SU-DHL-6 (cell line): Measurements from ENCODE around the gene COL27A1.

Experiments
- EZH2phosphoT487 ChIP-seq: fragments of 200-600 bp; sonication (generic), shearing (Covaris generic); conservative IDR thresholded peaks from 2 replicates; pipeline ENCODE4 v1.6.1; 2018; ENCODE audit warnings: mild to moderate bottlenecking, antibody characterized with exemption, low read length, moderate library complexity, mixed read lengths
- TF ChIP-seq, protein P1 (sequence below): fragments of 200-600 bp; sonication (generic); IDR thresholded peaks from one replicate; pipeline ENCODE4 v1.5.1; 2017; ENCODE audit warnings: antibody characterized with exemption, mild to moderate bottlenecking, low read length, moderate library complexity; ENCODE audit not compliant: insufficient read depth, poor library complexity, severe bottlenecking

GRCh38 chr9:114304416-114305188 is 149.3 kb downstream of the COL27A1 start:
- TF ChIP-seq, protein P1, sequence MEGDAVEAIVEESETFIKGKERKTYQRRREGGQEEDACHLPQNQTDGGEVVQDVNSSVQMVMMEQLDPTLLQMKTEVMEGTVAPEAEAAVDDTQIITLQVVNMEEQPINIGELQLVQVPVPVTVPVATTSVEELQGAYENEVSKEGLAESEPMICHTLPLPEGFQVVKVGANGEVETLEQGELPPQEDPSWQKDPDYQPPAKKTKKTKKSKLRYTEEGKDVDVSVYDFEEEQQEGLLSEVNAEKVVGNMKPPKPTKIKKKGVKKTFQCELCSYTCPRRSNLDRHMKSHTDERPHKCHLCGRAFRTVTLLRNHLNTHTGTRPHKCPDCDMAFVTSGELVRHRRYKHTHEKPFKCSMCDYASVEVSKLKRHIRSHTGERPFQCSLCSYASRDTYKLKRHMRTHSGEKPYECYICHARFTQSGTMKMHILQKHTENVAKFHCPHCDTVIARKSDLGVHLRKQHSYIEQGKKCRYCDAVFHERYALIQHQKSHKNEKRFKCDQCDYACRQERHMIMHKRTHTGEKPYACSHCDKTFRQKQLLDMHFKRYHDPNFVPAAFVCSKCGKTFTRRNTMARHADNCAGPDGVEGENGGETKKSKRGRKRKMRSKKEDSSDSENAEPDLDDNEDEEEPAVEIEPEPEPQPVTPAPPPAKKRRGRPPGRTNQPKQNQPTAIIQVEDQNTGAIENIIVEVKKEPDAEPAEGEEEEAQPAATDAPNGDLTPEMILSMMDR = no peak
- TF ChIP-seq EZH2phosphoT487 = no peak
